ENCODE measurements around the gene OR2B6. TPM values are rescaled to one million over a fixed set of nuclear protein-coding genes. Genes with fewer than 3 reads are reported as not detected.
"Not testable (repeated sequence)": the region's sequence is repeated elsewhere in the genome, so short reads cannot be mapped to it uniquely, and the experiment has no call there.

The OR2B6 gene
- total RNA-seq, 4 donors from 2014 or later: not detected

DNA sequence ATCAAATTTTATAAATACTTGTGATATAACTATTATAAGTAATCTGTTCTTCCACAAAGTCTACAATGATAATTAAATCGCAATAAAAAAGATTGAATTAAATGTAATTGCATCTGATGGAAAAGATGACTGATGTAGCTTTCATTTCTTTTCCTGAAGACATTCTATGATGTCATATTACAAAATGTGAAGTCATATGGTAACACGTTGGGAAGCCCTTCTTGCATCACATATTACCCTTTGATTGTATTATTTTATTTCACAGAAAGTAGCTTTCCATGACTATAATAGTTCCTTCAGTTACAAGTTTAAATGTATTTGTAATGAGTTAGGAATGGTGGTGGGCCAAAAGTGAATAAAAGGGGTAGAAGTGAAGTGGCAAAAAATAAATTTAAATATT is 25.8 kb upstream of the OR2B6 start:
- peaks cover 0 to 19% (median 0%) of the 10 kb centered on the region in 4 donors for H3K27me3 ChIP-seq
- no peaks in the 10 kb centered on the region for H3K4me1 ChIP-seq
- intact Hi-C loops (cut with DNase I): no loop called here
- 84 to 85% methylated on average over 2 of the region's 2 CpGs for WGBS, 2 donors
- no peak for DNase-seq
- H3K4me3 ChIP-seq: no peak overlapping the region
- no peaks in the 10 kb centered on the region for H3K9me3 ChIP-seq
- no peak overlapping the region for H3K27ac ChIP-seq
- H3K36me3 ChIP-seq: no peaks in the 10 kb centered on the region
- TF ChIP-seq, protein P1, sequence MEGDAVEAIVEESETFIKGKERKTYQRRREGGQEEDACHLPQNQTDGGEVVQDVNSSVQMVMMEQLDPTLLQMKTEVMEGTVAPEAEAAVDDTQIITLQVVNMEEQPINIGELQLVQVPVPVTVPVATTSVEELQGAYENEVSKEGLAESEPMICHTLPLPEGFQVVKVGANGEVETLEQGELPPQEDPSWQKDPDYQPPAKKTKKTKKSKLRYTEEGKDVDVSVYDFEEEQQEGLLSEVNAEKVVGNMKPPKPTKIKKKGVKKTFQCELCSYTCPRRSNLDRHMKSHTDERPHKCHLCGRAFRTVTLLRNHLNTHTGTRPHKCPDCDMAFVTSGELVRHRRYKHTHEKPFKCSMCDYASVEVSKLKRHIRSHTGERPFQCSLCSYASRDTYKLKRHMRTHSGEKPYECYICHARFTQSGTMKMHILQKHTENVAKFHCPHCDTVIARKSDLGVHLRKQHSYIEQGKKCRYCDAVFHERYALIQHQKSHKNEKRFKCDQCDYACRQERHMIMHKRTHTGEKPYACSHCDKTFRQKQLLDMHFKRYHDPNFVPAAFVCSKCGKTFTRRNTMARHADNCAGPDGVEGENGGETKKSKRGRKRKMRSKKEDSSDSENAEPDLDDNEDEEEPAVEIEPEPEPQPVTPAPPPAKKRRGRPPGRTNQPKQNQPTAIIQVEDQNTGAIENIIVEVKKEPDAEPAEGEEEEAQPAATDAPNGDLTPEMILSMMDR (IDR thresholded peaks at IDR 0.05): no peak
- TF ChIP-seq POLR2A (IDR thresholded peaks at IDR 0.05): no peak

DNA sequence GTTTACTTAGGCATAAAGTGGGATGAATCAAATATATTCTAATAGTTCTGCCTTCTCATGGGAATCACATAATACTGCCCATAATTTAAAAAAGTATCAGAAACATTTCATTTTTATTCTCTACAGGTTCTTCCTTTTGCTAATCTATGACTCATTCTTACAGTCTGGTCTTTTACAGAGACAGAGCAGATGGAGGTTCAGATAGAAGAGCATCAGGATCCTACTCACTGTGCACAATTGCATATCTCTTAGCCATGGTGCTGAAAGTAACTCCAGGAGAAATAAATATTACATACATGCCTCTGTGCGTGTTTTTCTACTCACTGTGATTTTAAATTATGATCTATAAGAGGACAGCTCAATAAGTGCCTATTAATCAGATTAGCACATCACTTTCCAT is 16.3 kb upstream of the OR2B6 start:
- H3K4me1 ChIP-seq: no peaks in the 10 kb centered on the region
- no peaks in the 10 kb centered on the region for H3K9me3 ChIP-seq
- no peaks in the 10 kb centered on the region for H3K36me3 ChIP-seq
- H3K4me3 ChIP-seq: no peak overlapping the region
- WGBS, 2 donors: 68 to 82% methylated on average over 1 of the region's 1 CpG
- peaks cover 0 to 13% (median 0%) of the 10 kb centered on the region in 4 donors for H3K27me3 ChIP-seq
- no peak overlapping the region for H3K27ac ChIP-seq
- intact Hi-C loops (cut with DNase I): no loop called here
- no peak for DNase-seq
- no peak for TF ChIP-seq POLR2A (IDR thresholded peaks at IDR 0.05)
- TF ChIP-seq, protein P1 (IDR thresholded peaks at IDR 0.05): no peak

DNA sequence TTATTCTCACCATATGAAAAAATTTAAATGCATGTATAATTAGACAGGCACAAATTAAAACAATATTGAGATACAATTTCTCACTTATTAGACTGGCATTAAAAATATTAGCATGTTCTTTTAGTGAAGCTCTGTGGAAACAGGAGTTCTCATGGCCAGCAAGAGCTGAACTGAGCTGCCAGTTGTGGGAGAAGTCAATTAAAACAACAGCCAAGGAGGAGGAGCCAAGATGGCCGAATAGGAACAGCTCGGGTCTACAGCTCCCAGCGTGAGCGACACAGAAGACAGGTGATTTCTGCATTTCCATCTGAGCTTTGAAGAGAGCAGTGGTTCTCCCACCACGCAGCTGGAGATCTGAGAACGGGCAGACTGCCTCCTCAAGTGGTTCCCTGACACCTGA is 14.0 kb upstream of the OR2B6 start:
- H3K4me1 ChIP-seq; H3K27ac ChIP-seq; H3K9me3 ChIP-seq; H3K4me3 ChIP-seq; H3K27me3 ChIP-seq; DNase-seq; intact Hi-C loops (cut with DNase I); H3K36me3 ChIP-seq: not testable (repeated sequence)
- WGBS, 2 donors: 42 to 49% methylated on average over 4 of the region's 6 CpGs

DNA sequence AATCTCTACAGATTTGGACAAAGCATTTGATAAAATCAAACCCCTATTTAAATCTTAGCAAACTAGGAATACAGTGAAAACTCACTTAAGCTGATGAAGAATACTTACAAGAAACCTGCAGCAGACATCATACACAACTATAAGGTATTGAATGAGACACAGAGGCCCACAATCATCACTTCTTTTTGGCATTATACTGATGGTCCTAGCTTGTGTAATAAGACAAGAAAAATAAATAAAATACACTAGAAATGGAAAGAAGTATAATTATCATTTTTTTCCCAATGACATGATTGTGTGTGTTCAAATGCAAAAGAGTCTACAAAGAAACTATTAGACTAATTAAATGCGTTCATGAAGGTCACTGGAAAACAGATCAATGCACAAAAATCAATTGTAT is 8.8 kb upstream of the OR2B6 start:
- intact Hi-C loops (cut with DNase I): no loop called here
- Histone ChIP-seq H3K27ac (no peak overlapping the region), H3K4me3 (no peak overlapping the region), H3K9me3 (no peaks in the 10 kb centered on the region), H3K36me3 (no peaks in the 10 kb centered on the region), H3K27me3 (peaks cover 0 to 8% (median 0%) of the 10 kb centered on the region in 4 donors), H3K4me1 (no peaks in the 10 kb centered on the region)
- no peak for TF ChIP-seq POLR2A (IDR thresholded peaks at IDR 0.05)
- TF ChIP-seq, protein P1 (IDR thresholded peaks at IDR 0.05): no peak
- 62 to 85% methylated on average over 1 of the region's 1 CpG for WGBS, 2 donors
- no peak for DNase-seq

DNA sequence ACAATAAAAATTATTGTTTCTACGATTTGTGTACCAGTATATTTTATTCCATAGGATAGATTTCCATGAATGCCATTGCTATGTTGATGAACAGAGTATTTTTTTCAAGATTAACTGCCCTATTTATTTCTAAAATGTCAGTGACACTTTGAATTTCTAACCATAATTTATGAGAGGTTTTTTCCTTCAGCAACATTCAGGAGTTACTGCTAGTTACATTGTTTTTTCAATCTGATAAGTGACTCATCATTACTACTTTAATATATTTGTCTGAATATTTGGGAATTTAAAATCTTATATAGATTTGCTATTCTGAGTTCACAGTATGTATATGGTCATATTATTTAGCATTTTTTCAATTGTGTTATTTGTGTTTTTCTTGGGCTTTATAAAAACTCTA is 6.0 kb upstream of the OR2B6 start:
- Histone ChIP-seq H3K27me3 (peaks cover 0 to 16% (median 0%) of the 10 kb centered on the region in 4 donors), H3K9me3 (no peaks in the 10 kb centered on the region), H3K4me1 (no peaks in the 10 kb centered on the region), H3K27ac (no peak overlapping the region), H3K4me3 (no peak overlapping the region), H3K36me3 (no peaks in the 10 kb centered on the region)
- DNase-seq: no peak
- TF ChIP-seq, protein P1 (IDR thresholded peaks at IDR 0.05): no peak
- TF ChIP-seq POLR2A (IDR thresholded peaks at IDR 0.05): no peak
- 32 to 43% methylated on average over 1 of the region's 1 CpG for WGBS, 2 donors
- intact Hi-C loops (cut with DNase I): no loop called here

DNA sequence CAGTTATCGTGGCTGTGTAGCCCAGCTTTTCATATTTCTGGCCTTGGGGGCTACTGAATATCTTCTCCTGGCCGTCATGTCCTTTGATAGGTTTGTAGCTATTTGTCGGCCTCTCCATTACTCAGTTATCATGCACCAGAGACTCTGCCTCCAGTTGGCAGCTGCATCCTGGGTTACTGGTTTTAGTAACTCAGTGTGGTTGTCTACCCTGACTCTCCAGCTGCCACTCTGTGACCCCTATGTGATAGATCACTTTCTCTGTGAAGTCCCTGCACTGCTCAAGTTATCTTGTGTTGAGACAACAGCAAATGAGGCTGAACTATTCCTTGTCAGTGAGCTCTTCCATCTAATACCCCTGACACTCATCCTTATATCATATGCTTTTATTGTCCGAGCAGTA is 475 bp downstream of the OR2B6 start:
- no peaks in the 10 kb centered on the region for H3K4me1 ChIP-seq
- no peak overlapping the region for H3K4me3 ChIP-seq
- no peaks in the 10 kb centered on the region for H3K36me3 ChIP-seq
- intact Hi-C loops (cut with DNase I): no loop called here
- DNase-seq: no peak
- H3K27me3 ChIP-seq: peaks cover 0 to 8% (median 0%) of the 10 kb centered on the region in 4 donors
- H3K27ac ChIP-seq: no peak overlapping the region
- TF ChIP-seq POLR2A (IDR thresholded peaks at IDR 0.05): no peak
- TF ChIP-seq, protein P1 (IDR thresholded peaks at IDR 0.05): no peak
- H3K9me3 ChIP-seq: no peaks in the 10 kb centered on the region
- 60 to 70% methylated on average over 4 of the region's 4 CpGs for WGBS, 2 donors

Data from esophagus squamous epithelium (tissue), 5 donors.